ENCODE measurements around the gene SMCO4. TPM values are rescaled to one million over a fixed set of nuclear protein-coding genes. Genes with fewer than 3 reads are reported as not detected.
"Not testable (repeated sequence)": the region's sequence is repeated elsewhere in the genome, so short reads cannot be mapped to it uniquely, and the experiment has no call there.

The SMCO4 gene
- total RNA-seq, 1 donor from 2014 or later, result 2.4 TPM

DNA sequence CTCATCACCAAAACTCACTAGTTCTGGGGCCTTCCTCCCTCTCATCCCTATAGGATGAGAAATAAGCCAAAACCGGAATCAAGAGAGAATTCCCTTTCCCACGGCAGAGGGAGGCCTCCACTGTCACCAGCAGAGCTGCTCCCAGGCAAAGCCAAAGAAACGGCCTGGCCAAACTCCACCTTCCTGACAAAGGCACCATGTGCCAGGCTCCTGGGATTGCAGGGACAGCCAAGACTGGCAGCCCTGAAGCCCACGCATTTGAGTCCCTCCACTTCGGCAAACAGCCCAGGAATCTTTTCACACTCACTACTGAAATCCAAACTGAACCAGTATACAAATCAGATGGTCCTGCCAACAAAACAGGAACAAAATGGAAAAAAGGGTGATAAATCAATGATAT is 6.1 kb downstream of the SMCO4 start:
- Histone ChIP-seq H3K27me3 (ENCODE audit: control insufficient read depth, insufficient read depth, low read length) (no peaks in the 10 kb centered on the region), H3K36me3 (ENCODE audit: control insufficient read depth, insufficient read depth, low read length) (no peaks in the 10 kb centered on the region), H3K4me3 (ENCODE audit: low read depth, low read length) (no peak overlapping the region)
- FAIRE-seq (no peak), DNase-seq (ENCODE audit: low read depth) (no peak)
- TF ChIP-seq, protein P1, sequence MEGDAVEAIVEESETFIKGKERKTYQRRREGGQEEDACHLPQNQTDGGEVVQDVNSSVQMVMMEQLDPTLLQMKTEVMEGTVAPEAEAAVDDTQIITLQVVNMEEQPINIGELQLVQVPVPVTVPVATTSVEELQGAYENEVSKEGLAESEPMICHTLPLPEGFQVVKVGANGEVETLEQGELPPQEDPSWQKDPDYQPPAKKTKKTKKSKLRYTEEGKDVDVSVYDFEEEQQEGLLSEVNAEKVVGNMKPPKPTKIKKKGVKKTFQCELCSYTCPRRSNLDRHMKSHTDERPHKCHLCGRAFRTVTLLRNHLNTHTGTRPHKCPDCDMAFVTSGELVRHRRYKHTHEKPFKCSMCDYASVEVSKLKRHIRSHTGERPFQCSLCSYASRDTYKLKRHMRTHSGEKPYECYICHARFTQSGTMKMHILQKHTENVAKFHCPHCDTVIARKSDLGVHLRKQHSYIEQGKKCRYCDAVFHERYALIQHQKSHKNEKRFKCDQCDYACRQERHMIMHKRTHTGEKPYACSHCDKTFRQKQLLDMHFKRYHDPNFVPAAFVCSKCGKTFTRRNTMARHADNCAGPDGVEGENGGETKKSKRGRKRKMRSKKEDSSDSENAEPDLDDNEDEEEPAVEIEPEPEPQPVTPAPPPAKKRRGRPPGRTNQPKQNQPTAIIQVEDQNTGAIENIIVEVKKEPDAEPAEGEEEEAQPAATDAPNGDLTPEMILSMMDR (IDR thresholded peaks at IDR 0.05; ENCODE audit: insufficient read depth, low read length, severe bottlenecking), result no peak

DNA sequence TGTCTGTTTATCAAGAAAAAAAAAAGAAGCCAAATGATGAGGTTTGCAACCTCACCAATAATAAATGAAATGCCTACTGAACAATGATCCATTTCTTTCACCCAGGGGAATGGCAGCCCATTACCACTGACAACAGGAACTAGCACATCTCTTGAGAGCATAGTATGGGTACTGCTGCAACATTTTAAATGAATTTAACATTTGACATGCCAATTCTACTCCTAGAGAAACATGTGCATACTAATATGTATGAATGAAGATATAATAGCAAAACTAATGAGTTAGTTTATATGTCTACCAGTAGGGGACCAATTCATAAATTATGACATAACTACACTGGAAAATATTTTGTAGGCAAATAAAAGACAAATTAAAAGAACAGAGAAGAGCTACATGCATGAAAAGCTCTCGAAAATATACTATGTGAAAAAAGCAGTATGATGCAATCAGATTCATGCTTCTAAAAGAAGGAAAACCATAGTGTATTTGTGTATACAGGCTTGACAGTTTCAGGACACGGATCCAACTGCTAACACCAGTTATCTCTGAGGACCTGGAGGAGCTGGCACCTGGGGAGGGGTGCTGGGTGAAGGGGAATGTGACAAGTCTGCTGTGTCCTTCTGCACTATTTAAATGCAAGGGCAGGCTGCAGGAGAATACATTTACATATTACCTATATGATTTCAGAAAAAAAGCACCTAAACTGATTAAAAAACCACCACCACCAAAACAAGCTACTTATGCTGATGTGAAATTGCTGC is 6.9 kb downstream of the SMCO4 start:
- no peak overlapping the region for H3K4me3 ChIP-seq (ENCODE audit: low read depth, low read length)
- H3K36me3 ChIP-seq (ENCODE audit: control insufficient read depth, insufficient read depth, low read length), result no peaks in the 10 kb centered on the region
- no peak for FAIRE-seq
- DNase-seq (ENCODE audit: low read depth), result no peak
- H3K27me3 ChIP-seq (ENCODE audit: control insufficient read depth, insufficient read depth, low read length), result no peaks in the 10 kb centered on the region
- TF ChIP-seq, protein P1 (IDR thresholded peaks at IDR 0.05; ENCODE audit: insufficient read depth, low read length, severe bottlenecking), result no peak

DNA sequence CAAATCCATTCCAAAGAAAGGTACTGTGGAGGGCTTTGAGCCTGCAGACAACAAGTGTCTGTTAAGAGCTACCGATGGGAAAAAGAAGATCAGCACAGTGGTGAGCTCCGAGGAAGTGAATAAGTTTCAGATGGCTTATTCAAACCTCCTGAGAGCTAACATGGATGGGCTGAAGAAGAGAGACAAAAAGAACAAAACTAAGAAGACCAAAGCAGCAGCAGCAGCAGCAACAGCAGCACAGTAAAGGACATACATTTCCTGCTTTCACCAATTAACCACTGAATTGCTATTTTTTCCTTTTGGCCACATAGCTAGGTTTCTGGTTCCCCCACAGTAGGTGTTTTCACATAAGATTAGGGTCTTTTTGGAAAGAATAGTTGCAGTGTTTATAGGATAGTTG is 7.6 kb downstream of the SMCO4 start:
- DNase-seq (ENCODE audit: low read depth); FAIRE-seq: not testable (repeated sequence)

GRCh38 chr11:93532806-93533205 is 10.4 kb downstream of the SMCO4 start:
- FAIRE-seq, result no peak
- no peaks in the 10 kb centered on the region for H3K27me3 ChIP-seq (ENCODE audit: control insufficient read depth, insufficient read depth, low read length)

More for the DNA sequence above, 7.6 kb downstream of the SMCO4 start:
- not testable (repeated sequence) for H3K27me3 ChIP-seq (ENCODE audit: control insufficient read depth, insufficient read depth, low read length); H3K36me3 ChIP-seq (ENCODE audit: control insufficient read depth, insufficient read depth, low read length); H3K4me3 ChIP-seq (ENCODE audit: low read depth, low read length)

GRCh38 chr11:93532281-93532789 is 10.9 kb downstream of the SMCO4 start:
- DNase-seq (ENCODE audit: low read depth), result no peak
- TF ChIP-seq, protein P1 (IDR thresholded peaks at IDR 0.05; ENCODE audit: insufficient read depth, low read length, severe bottlenecking), result no peak

More at GRCh38 chr11:93532806-93533205, 10.4 kb downstream of the SMCO4 start:
- TF ChIP-seq, protein P1 (IDR thresholded peaks at IDR 0.05; ENCODE audit: insufficient read depth, low read length, severe bottlenecking), result no peak
- Histone ChIP-seq H3K4me3 (ENCODE audit: low read depth, low read length) (no peak overlapping the region), H3K36me3 (ENCODE audit: control insufficient read depth, insufficient read depth, low read length) (no peaks in the 10 kb centered on the region)
- DNase-seq (ENCODE audit: low read depth), result no peak

GRCh38 chr11:93530468-93530826 is 12.7 kb downstream of the SMCO4 start:
- TF ChIP-seq, protein P1 (IDR thresholded peaks at IDR 0.05; ENCODE audit: insufficient read depth, low read length, severe bottlenecking), result no peak
- DNase-seq (ENCODE audit: low read depth) (no peak), FAIRE-seq (no peak)
- Histone ChIP-seq H3K4me3 (ENCODE audit: low read depth, low read length) (no peak overlapping the region), H3K27me3 (ENCODE audit: control insufficient read depth, insufficient read depth, low read length) (no peaks in the 10 kb centered on the region), H3K36me3 (ENCODE audit: control insufficient read depth, insufficient read depth, low read length) (no peaks in the 10 kb centered on the region)

More at GRCh38 chr11:93532281-93532789, 10.9 kb downstream of the SMCO4 start:
- Histone ChIP-seq H3K27me3 (ENCODE audit: control insufficient read depth, insufficient read depth, low read length) (no peaks in the 10 kb centered on the region), H3K4me3 (ENCODE audit: low read depth, low read length) (no peak overlapping the region), H3K36me3 (ENCODE audit: control insufficient read depth, insufficient read depth, low read length) (no peaks in the 10 kb centered on the region)
- no peak for FAIRE-seq

Data from bronchial epithelial cell (primary cell).